ENCODE data around the gene OPN4. TPM values are rescaled to one million over a fixed set of nuclear protein-coding genes. Genes with fewer than 3 reads are reported as not detected.

OPN4 gene
- total and polyA plus RNA-seq, 9 of the 15 experiments (the other 6 are each of a cell fraction or from before 2014, with no cell fraction given) = not detected

- TF ChIP-seq GTF3C2 (IDR thresholded peaks at IDR 0.05; ENCODE audit: borderline replicate concordance, extremely low read depth, insufficient read length) (no peak), ZNF316 (IDR thresholded peaks at IDR 0.05) (no peak)
Observed at GRCh38 chr10:86642499-86642898, 11.8 kb upstream of the OPN4 start (continued).

- Histone ChIP-seq H3K4me2 (ENCODE audit: insufficient read depth, low read length) (no peak overlapping the region), H3K79me2 (ENCODE audit: control insufficient read depth, insufficient read depth, low read length) (no peaks in the 10 kb centered on the region), H3K27ac (ENCODE audit: extremely low read depth, low read depth, low read length) (no peak overlapping the region), H4K20me1 (replicated peaks; ENCODE audit: control insufficient read depth, insufficient read depth, low read length) (no peaks in the 10 kb centered on the region), H3K4me1 (replicated peaks in 1 of 2; ENCODE audit: control insufficient read depth in 2 of 2, insufficient read depth in 2 of 2, low read length in 2 of 2) (no peaks in the 10 kb centered on the region; a peak in 1 of 5 replicates), H3K4me3 (no peak overlapping the region), H3K9me1 (ENCODE audit: control insufficient read depth, insufficient read depth, low read length) (no peaks in the 10 kb centered on the region), H2AFZ (ENCODE audit: low read depth, low read length) (no peak overlapping the region), H3K9me3 (replicated peaks; ENCODE audit: control insufficient read depth, insufficient read depth, low read depth, low read length) (no peaks in the 10 kb centered on the region), H3K36me3 (ENCODE audit: control insufficient read depth, insufficient read depth, low read length) (no peaks in the 10 kb centered on the region), H3K27me3 (ENCODE audit: control insufficient read depth in 2 of 2, insufficient read depth in 2 of 2, low read length in 2 of 2) (peaks cover 0 to 20% of the 10 kb centered on the region in 2 experiments; a peak in 2 of 5 replicates), H3K9ac (ENCODE audit: insufficient read depth in 1 of 2, low read depth in 2 of 2, low read length in 2 of 2) (no peak overlapping the region)
- 0% methylated on average over 2 of the region's 5 CpGs for WGBS (ENCODE audit: insufficient coverage, low coverage, missing lambda C conversion rate)
- intact Hi-C loops (cut with micrococcal nuclease) (no loop called here), in situ Hi-C loops (cut with MboI) (no loop called here)
- ATAC-seq (peak; percentile 55; the same call in 1 of the 3 replicates), FAIRE-seq (no peak), DNase-seq (ENCODE audit: extremely low read depth in 1 of 4, low spot score in 3 of 4) (no peak)
- BruUV-seq (replicated peaks) = no TSS peak
- POLR2A ChIA-PET = interaction anchor here (0.6 kb wide), 1 partner anchor 231 kb away, joined by 3 read pairs; no protein-coding TSS in a partner anchor
- TF ChIP-seq CTCF (IDR thresholded peaks at IDR 0.05 in 2 of 3, conservative IDR thresholded peaks at IDR 0.05 in 1 of 3; ENCODE audit: insufficient read depth in 2 of 3, low read depth in 1 of 3, low read length in 3 of 3) (peak in 1 of 3 experiments; percentile 37; a peak in 1 of 6 replicates), RAD21 (CRISPR knock-in tag; conservative IDR thresholded peaks at IDR 0.05 in 1 of 2, IDR thresholded peaks at IDR 0.05 in 1 of 2) (0 out of 4 replicates have a peak, but pooled peaks of 1 of the 2 experiments have one; percentile 8), NRF1 (conservative IDR thresholded peaks at IDR 0.05 in 1 of 2, IDR thresholded peaks at IDR 0.05 in 1 of 2) (no peak)
- CTCF ChIA-PET (ENCODE audit: low intra/inter-chr PET ratio) = no interaction called here
Observed at GRCh38 chr10:86644152-86644793, 10.1 kb upstream of the OPN4 start.
